GM12873 (cell line): Measurements from ENCODE around the gene CDH3.

ENCODE experiments used
- CTCF ChIP-seq: IDR thresholded peaks from 2 replicates; pipeline ENCODE4 v1.5.1; 2012; ENCODE audit warnings: low read depth, mild to moderate bottlenecking, moderate library complexity, low read length, control low read depth; ENCODE audit not compliant: insufficient read depth; ENCODE audit errors: missing control alignments

The CDH3 gene

DNA sequence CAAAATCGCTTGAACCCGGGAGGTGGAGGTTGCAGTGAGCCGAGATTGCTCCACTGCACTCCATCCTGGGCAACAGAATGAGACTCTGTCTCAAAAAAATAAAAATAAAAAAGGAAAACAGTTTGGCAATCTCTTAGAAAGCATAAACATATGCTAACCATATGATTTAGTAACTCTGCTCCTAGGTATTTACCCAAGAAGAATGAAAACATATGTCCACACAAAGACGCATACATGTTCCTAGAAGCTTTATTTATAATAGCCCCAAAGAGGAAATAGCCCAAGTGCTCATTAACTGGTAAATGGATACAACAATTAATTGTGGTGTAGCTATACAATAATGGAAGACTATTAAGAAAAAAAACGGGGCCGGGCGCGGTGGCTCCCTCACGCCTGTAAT, 73.5 kb downstream of the CDH3 start:
- TF ChIP-seq CTCF, result no peak

DNA sequence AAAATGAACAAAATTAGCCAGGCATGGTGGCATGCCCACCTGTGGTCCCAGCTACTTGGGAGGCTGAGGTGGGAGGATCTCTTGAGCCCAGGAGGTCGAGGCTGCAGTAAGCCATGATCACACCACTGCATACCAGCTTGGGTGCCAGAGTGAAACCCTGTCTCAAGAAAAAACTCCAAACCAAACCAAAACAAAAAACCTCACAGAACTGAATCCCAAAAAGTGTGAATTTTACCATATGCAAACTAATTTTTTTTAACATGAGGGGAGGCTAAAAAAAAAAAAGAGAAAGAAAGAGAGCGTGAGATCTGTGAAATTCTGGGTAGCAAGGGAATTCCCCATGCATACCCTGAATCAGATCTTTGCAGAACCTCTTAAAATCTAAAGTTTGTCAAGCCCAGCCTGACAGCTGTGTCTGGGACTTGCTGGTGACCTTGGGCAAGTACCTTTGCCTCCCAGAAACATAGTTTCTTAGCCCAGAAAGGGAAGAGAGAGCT, 74.9 kb downstream of the CDH3 start:
- no peak for TF ChIP-seq CTCF

DNA sequence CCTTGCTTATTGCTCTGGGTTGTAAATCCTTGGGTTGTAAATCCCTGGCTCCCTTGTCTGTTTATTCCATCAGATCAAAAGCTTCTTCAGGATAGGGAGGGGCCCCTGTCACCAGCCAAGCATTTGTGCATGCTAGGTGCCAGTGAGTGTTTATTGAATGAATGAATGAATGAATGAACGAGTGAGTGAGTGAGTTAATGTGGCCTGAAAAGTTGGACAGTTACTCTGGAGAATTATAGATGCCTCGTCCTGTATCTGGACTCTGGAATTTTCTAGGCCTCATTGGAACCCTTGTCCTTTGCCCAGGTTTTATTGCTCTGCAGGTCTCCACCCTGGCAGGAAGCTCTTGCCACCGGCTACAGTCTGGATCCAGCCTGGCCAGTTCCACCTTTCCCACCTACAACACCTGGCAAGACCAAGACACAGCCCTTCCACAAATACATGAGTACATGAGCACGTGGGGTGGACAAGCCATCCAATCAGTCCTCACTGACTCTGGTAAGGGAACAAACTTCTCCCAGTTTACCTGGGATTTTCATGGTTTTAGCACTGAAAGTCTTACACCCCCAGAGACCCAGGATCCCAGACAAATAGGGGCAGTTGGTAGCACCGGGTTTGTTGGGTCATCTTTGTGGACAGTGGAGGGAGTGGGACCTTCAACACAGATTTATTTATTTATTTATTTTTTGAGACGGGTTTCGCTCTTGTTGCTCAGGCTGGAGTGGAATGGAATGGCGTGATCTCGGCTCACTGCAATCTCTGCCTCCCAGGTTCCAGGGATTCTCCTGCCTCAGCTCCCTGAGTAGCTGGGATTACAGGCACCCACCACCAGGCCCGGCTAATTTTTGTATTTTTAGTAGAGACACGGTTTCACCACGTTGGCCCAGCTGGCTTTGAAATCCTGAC, 77.3 kb downstream of the CDH3 start:
- TF ChIP-seq CTCF, result no peak

DNA sequence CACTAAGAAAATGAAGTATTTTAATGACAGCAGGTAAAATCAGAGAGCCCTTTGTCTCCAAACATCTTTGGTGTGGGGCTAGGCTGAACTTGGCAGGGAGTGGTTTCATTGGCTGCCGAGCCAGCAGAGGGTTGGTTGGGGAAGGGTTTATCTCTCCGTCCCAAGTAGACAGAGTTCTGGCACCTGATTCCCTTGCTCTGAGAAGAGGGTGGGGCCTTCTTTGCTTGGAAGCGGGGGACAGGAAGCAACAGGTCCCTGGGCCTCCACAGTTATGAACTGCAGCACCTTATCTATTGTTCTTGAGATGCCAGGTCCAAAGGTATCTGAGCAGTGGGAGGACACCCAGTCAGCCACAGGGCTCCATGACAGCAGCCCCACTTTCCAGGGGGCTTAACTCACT, 79.7 kb downstream of the CDH3 start:
- no peak for TF ChIP-seq CTCF

- TF ChIP-seq CTCF, result no peak
These were observed 83.4 kb downstream of the CDH3 start for GRCh38 chr16:68728523-68728922.

- TF ChIP-seq CTCF, result no peak
These were observed 86.5 kb downstream of the CDH3 start for GRCh38 chr16:68731637-68732036.

DNA sequence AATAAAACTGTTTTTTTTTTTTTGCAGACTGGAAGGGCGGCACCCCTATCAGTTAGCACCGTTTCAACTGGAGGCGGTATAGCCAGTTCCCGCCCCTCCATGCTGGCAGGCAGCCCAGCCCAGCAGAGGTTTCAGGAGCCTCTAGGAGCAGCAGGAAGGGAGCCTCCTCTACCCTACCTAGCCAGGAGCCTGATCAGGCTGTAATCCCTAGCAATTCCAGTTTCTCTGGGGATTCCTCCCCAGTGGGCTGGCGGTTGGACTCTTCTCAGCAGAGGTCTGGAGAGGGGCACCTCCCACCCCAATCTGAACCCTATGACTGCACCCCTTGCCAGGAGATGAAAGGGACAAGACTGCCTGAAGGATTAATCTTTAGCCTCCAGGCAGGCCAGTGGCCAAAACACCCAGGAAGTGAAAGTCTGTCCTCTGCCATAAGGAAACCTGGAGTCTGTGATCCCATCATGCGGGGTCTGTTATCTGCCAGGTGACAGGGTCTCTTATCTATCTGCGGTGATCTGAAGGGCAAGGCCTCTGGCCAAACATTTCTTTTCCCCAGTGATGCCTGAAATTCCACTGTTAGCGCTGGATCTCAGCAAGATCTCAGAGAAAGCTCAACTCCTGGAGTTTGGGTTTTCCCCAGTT, 87.1 kb downstream of the CDH3 start:
- no peak for TF ChIP-seq CTCF
